Mesenchymal stem cell (in vitro differentiated cells and primary cell): ENCODE results near the gene PRKRIP1.

Experiments used
- DNase-seq: peaks from one replicate; pipeline ENCODE4 v3.0.0-alpha.2; 2013
- H2AFZ ChIP-seq: one replicate; pipeline ENCODE4 v1.6.1; 2013; ENCODE audit warnings: low read depth, mild to moderate bottlenecking, control low read depth, inconsistent platforms, low read length, moderate library complexity
- H2AK5ac ChIP-seq: 2 replicates; pipeline ENCODE4 v1.6.1; 2013; ENCODE audit warnings: low read length, moderate library complexity, mild to moderate bottlenecking, inconsistent platforms; ENCODE audit not compliant: severe bottlenecking
- H2BK120ac ChIP-seq: one replicate; pipeline ENCODE4 v1.6.1; 2013; ENCODE audit warnings: low read depth, mild to moderate bottlenecking, inconsistent platforms, low read length, moderate library complexity
- H2BK12ac ChIP-seq, 2 experiments: one replicate each; pipeline ENCODE4 v1.6.1; 2013; ENCODE audit warnings: inconsistent platforms in 2 of 2, low read length in 2 of 2, mild to moderate bottlenecking in 2 of 2, moderate library complexity in 2 of 2, control low read depth in 1 of 2
- H2BK15ac ChIP-seq: one replicate; pipeline ENCODE4 v1.6.1; 2013; ENCODE audit warnings: mild to moderate bottlenecking, low read depth, inconsistent platforms; ENCODE audit not compliant: poor library complexity, severe bottlenecking
- H2BK5ac ChIP-seq: 2 replicates; pipeline ENCODE4 v1.6.1; 2013; ENCODE audit warnings: low read depth, mild to moderate bottlenecking, low read length, control low read depth, inconsistent platforms; ENCODE audit not compliant: poor library complexity, severe bottlenecking
- H3K14ac ChIP-seq, 2 experiments: one replicate each; pipeline ENCODE4 v1.6.1; 2013; ENCODE audit warnings: inconsistent platforms in 2 of 2, low read length in 2 of 2, control low read depth in 1 of 2, mild to moderate bottlenecking in 1 of 2, moderate library complexity in 1 of 2
- H3K18ac ChIP-seq, 2 experiments: one replicate each; pipeline ENCODE4 v1.6.1; 2013; ENCODE audit warnings: inconsistent platforms in 2 of 2, low read length in 2 of 2, control low read depth in 1 of 2, low read depth in 1 of 2, mild to moderate bottlenecking in 1 of 2
- H3K23ac ChIP-seq, 2 experiments: one replicate each; pipeline ENCODE4 v1.6.1; 2013; ENCODE audit warnings: inconsistent platforms in 2 of 2, low read length in 2 of 2, mild to moderate bottlenecking in 2 of 2, moderate library complexity in 2 of 2, control low read depth in 1 of 2
- H3K27ac ChIP-seq: 2 replicates; pipeline ENCODE4 v1.5.1; 2013; ENCODE audit warnings: mild to moderate bottlenecking, moderate library complexity, low read length, control low read depth, inconsistent platforms; ENCODE audit not compliant: poor library complexity, severe bottlenecking
- H3K27me3 ChIP-seq, 2 experiments: 2 replicates each; pipeline versions ENCODE4 v1.6.1 to v1.7.0; 2013; ENCODE audit warnings: low read length in 2 of 2, mild to moderate bottlenecking in 2 of 2, moderate library complexity in 2 of 2, control low read depth in 1 of 2, inconsistent platforms in 1 of 2; ENCODE audit not compliant: control insufficient read depth in 1 of 2, insufficient read depth in 1 of 2
- H3K36me3 ChIP-seq, 2 experiments: 2 replicates each; pipeline versions ENCODE4 v1.6.1 to v1.7.0; 2013; ENCODE audit warnings: low read length in 2 of 2, control low read depth in 1 of 2, inconsistent platforms in 1 of 2, low read depth in 1 of 2, mild to moderate bottlenecking in 1 of 2; ENCODE audit not compliant: insufficient read depth in 2 of 2, control insufficient read depth in 1 of 2
- H3K4ac ChIP-seq, 2 experiments: one replicate each; pipeline ENCODE4 v1.6.1; 2013; ENCODE audit warnings: inconsistent platforms in 2 of 2, low read length in 2 of 2, mild to moderate bottlenecking in 2 of 2, moderate library complexity in 2 of 2, control low read depth in 1 of 2, low read depth in 1 of 2
- H3K4me1 ChIP-seq: 2 replicates; pipeline ENCODE4 v1.6.1; 2013; ENCODE audit warnings: low read depth, low read length, control low read depth; ENCODE audit not compliant: control insufficient read depth, insufficient read depth
- H3K4me2 ChIP-seq: 2 replicates; pipeline ENCODE4 v1.6.1; 2013; ENCODE audit warnings: low read length, mild to moderate bottlenecking, inconsistent platforms; ENCODE audit not compliant: poor library complexity, severe bottlenecking
- H3K4me3 ChIP-seq, 2 experiments: 2 replicates each; pipeline versions ENCODE4 v1.5.1 to v1.7.0; 2013; ENCODE audit warnings: low read length in 2 of 2, mild to moderate bottlenecking in 2 of 2, control low read depth in 1 of 2, low read depth in 1 of 2; ENCODE audit not compliant: insufficient read depth in 1 of 2
- H3K79me1 ChIP-seq: replicated peaks from 2 replicates; pipeline ENCODE4 v1.6.1; 2013; ENCODE audit warnings: mild to moderate bottlenecking, control low read depth, low read length, inconsistent platforms; ENCODE audit not compliant: poor library complexity, severe bottlenecking
- H3K9ac ChIP-seq: 2 replicates; pipeline ENCODE4 v1.7.0; 2013; ENCODE audit warnings: mild to moderate bottlenecking, low read length, moderate library complexity
- H3K9me3 ChIP-seq: 2 replicates; pipeline ENCODE4 v1.7.0; 2013; ENCODE audit warnings: mild to moderate bottlenecking, low read length; ENCODE audit not compliant: control insufficient read depth
- H4K8ac ChIP-seq: one replicate; pipeline ENCODE4 v1.6.1; 2013; ENCODE audit warnings: inconsistent platforms, mild to moderate bottlenecking, low read length, moderate library complexity
- H4K91ac ChIP-seq: one replicate; pipeline ENCODE4 v1.6.1; 2013; ENCODE audit warnings: mild to moderate bottlenecking, low read length, inconsistent platforms
- whole genome bisulfite sequencing: methylation state at CpG from one replicate; pipeline ENCODE4 v1.1.7; 2013; ENCODE audit warnings: mixed read lengths; 5-methylcytosine and 5-hydroxymethylcytosine counted together

PRKRIP1 gene

DNA sequence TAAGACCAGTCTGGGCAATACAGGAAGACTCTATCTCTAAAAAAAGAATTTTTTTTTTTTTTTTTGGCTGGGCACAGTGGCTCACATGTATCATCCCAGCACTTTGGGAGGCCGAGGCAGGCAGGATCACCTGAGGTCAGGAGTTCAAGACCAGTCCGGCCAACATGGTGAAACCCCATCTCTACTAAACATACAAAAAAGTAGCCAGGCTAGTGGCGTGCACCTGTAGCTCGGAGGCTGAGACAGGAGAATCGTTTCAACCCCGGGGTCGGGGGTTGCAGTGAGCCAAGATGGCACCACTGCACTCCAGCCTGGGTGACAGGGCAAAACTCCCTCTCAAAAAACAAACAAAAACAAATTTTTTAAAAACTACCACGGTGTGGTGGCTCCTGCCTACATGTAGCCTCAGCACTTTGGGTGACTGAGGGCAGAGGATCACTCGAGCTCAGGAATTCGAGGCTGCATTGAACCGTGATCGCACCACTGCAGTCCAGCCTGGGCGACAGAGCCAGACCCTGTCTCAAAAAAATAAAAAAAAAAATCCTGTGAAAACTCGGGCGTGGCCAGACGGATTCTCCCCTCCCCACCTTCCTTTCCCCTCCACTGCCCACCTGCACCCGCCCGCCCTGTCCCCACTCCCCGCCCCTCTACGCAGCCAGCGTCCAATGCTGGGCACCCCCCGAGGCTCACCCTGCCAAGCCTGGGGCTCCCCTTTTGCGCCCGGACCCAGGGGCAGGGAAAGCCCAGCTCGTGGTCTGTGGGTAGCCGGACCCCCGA, 36.5 kb downstream of the PRKRIP1 start:
- Histone ChIP-seq H3K4ac (peak overlapping the region; percentile 92 to 97), H2AFZ (peak overlapping the region; percentile 85), H4K91ac (peak overlapping the region; percentile 99), H2AK5ac (no peak overlapping the region), H3K4me3 (peak overlapping the region; percentile 75 to 88), H3K27ac (peak overlapping the region; percentile 92), H2BK15ac (peak overlapping the region; percentile 98), H3K79me1 (peaks cover 19% of the 10 kb centered on the region), H2BK5ac (peak overlapping the region; percentile 90), H3K14ac (peak overlapping the region in 1 of 2 experiments; percentile 78), H3K23ac (no peak overlapping the region), H3K27me3 (no peaks in the 10 kb centered on the region), H3K9ac (peak overlapping the region; percentile 90), H3K36me3 (peaks cover 10 to 19% of the 10 kb centered on the region in 2 experiments), H3K18ac (peak overlapping the region; percentile 86 to 92), H4K8ac (peak overlapping the region; percentile 95), H3K4me2 (peak overlapping the region; percentile 77), H2BK120ac (peak overlapping the region; percentile 90), H3K4me1 (peaks cover 31% of the 10 kb centered on the region), H2BK12ac (peak overlapping the region; percentile 38 to 59), H3K9me3 (no peaks in the 10 kb centered on the region)
- WGBS, result 42% methylated on average over 27 of the region's 27 CpGs
- no peak for DNase-seq

DNA sequence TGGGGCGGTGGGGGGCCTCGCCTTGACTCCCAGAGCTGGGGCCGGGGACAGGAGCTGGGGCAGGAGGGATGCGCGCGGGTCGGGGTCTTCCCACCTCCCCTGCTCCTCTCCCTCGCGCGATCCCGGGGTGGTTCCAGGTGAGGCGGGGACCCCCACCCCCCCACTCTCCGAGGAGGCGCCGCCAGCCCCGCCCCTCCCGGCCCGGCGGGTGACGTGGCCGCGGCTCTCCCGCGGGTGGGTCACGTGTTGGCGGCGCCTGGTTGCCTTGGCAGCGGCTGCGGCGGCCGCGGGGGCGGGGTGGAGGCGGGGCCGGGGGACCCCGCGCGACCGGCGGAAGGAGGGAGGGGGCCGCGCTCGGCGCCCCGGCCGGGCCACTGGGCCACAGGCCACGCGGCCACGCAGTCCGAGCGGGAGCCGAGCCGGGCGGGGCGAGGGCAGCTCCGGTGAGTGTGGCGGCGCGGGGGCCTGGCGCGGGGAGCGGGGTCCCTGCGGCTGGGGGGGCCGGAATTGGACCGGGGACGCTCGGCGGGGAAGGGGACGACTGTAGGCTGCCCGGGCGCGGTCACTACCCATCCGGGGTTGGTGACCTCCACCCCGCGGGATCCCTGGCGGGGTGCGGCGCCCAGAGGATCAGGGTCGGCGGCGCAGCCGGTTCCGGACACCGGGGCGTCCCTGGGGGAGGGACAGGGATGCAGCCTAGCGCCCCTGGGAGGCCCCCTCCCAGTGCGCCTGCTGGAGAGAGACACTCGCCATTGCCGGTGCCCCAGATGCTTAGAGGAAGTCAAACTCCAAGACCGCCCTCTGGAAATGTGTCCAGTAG, 37.3 kb downstream of the PRKRIP1 start, which contains the start of gene ORAI2:
ORAI2 (plus strand) TSS at position 357 of the 820 bp plus-strand sequence. CDS start 5,382 bp downstream, outside the sequence.
- peak within 1 kb of the TSS; percentile 38 to 88 for H2BK12ac ChIP-seq

DNA sequence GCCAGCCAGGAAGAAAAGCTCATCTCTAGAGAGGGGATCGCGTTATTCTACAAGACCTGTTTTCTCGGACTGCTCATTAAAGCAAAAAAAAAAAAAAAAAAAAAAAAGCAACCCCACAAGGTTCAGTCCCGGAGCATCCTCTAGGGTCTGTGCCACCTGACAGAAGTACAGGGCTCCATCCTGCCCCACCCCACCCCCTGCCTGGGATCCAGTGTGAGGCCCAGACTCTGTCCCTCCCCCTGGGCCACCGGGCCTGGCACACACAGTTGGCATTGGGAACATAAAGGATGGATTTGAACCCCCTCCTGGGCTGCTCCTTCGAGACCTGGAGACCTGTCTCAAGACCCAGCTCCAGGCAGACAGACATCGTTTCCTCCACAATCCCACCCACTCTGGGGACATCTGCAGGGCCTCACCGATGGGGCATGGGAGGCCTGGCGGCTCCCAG, 37.9 kb downstream of the PRKRIP1 start:
- H2AFZ ChIP-seq, result no peak overlapping the region
- no peak overlapping the region for H3K27ac ChIP-seq
- H3K4me3 ChIP-seq, result peak overlapping the region; percentile 88
- H2BK120ac ChIP-seq, result peak overlapping the region; percentile 78
- H2AK5ac ChIP-seq, result no peak overlapping the region
- H4K91ac ChIP-seq, result peak overlapping the region; percentile 12
- H3K4me2 ChIP-seq, result peak overlapping the region; percentile 24
- H3K18ac ChIP-seq, result peak overlapping the region in 1 of 2 experiments; percentile 98
- H2BK15ac ChIP-seq, result peak overlapping the region; percentile 70
- H4K8ac ChIP-seq, result peak overlapping the region; percentile 88
- H2BK5ac ChIP-seq, result no peak overlapping the region
- H3K9me3 ChIP-seq, result no peaks in the 10 kb centered on the region
- no peak for DNase-seq
- peak overlapping the region in 1 of 2 experiments; percentile 87 for H3K4ac ChIP-seq
- peak overlapping the region in 1 of 2 experiments; percentile 79 for H2BK12ac ChIP-seq
- H3K23ac ChIP-seq, result peak overlapping the region in 1 of 2 experiments; percentile 81
- H3K27me3 ChIP-seq, result no peaks in the 10 kb centered on the region
- WGBS, result 38% methylated on average over 9 of the region's 9 CpGs
- H3K36me3 ChIP-seq, result peaks cover 12 to 23% of the 10 kb centered on the region in 2 experiments
- H3K79me1 ChIP-seq, result peaks cover 23% of the 10 kb centered on the region
- peak overlapping the region; percentile 90 for H3K9ac ChIP-seq
- H3K14ac ChIP-seq, result peak overlapping the region in 1 of 2 experiments; percentile 76
- H3K4me1 ChIP-seq, result peaks cover 31% of the 10 kb centered on the region

More for the DNA sequence above, 37.3 kb downstream of the PRKRIP1 start, which contains the start of gene ORAI2:
- Histone ChIP-seq H3K14ac (peak within 1 kb of the TSS in 1 of 2 experiments; percentile 97), H2BK5ac (peak within 1 kb of the TSS; percentile 90), H2AFZ (peak within 1 kb of the TSS; percentile 85), H3K36me3 (peaks cover 7 to 19% of the 10 kb centered on the region in 2 experiments), H3K23ac (peak within 1 kb of the TSS in 1 of 2 experiments; percentile 81), H3K18ac (peak within 1 kb of the TSS; percentile 88 to 98), H3K4me1 (peaks cover 31% of the 10 kb centered on the region), H3K79me1 (peaks cover 19% of the 10 kb centered on the region), H2BK15ac (peak within 1 kb of the TSS; percentile 98), H4K91ac (peak within 1 kb of the TSS; percentile 99), H3K4ac (peak within 1 kb of the TSS; percentile 92 to 97), H3K27ac (peak within 1 kb of the TSS; percentile 92), H2AK5ac (no peak within 1 kb of the TSS), H4K8ac (peak within 1 kb of the TSS; percentile 95), H3K9ac (peak within 1 kb of the TSS; percentile 90), H3K9me3 (no peaks in the 10 kb centered on the region), H3K4me2 (peak within 1 kb of the TSS; percentile 77), H3K27me3 (no peaks in the 10 kb centered on the region), H2BK120ac (peak within 1 kb of the TSS; percentile 90), H3K4me3 (peak within 1 kb of the TSS; percentile 88)
- peak; percentile 72 for DNase-seq
- 1% methylated on average over 56 of the region's 90 CpGs for WGBS
